Measurements from ENCODE around the gene SPATA7.

DNA sequence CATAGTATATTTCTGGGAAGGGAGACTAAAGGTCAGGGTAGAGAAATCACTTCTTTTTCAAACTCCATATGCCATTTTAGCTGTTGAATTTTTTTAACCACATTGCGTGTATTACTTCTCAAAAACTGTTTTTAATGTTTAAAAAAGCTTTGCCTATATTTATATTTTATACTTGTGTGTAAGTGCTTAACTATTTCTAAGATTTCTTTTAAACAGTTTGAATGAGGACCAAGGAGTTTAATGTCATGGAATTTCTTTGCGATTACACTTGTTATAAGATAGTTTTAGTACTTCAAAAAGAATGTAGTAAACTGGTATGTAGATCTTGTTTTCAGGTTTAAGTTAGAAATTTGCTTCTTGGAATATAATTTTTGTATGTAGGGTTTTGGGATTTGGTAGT is 7.2 kb downstream of the SPATA7 start:
- TF ChIP-seq, protein P1, sequence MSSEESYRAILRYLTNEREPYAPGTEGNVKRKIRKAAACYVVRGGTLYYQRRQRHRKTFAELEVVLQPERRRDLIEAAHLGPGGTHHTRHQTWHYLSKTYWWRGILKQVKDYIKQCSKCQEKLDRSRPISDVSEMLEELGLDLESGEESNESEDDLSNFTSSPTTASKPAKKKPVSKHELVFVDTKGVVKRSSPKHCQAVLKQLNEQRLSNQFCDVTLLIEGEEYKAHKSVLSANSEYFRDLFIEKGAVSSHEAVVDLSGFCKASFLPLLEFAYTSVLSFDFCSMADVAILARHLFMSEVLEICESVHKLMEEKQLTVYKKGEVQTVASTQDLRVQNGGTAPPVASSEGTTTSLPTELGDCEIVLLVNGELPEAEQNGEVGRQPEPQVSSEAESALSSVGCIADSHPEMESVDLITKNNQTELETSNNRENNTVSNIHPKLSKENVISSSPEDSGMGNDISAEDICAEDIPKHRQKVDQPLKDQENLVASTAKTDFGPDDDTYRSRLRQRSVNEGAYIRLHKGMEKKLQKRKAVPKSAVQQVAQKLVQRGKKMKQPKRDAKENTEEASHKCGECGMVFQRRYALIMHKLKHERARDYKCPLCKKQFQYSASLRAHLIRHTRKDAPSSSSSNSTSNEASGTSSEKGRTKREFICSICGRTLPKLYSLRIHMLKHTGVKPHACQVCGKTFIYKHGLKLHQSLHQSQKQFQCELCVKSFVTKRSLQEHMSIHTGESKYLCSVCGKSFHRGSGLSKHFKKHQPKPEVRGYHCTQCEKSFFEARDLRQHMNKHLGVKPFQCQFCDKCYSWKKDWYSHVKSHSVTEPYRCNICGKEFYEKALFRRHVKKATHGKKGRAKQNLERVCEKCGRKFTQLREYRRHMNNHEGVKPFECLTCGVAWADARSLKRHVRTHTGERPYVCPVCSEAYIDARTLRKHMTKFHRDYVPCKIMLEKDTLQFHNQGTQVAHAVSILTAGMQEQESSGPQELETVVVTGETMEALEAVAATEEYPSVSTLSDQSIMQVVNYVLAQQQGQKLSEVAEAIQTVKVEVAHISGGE (CRISPR knock-in tag; IDR thresholded peaks at IDR 0.05) = no peak
- TF ChIP-seq, protein P2, sequence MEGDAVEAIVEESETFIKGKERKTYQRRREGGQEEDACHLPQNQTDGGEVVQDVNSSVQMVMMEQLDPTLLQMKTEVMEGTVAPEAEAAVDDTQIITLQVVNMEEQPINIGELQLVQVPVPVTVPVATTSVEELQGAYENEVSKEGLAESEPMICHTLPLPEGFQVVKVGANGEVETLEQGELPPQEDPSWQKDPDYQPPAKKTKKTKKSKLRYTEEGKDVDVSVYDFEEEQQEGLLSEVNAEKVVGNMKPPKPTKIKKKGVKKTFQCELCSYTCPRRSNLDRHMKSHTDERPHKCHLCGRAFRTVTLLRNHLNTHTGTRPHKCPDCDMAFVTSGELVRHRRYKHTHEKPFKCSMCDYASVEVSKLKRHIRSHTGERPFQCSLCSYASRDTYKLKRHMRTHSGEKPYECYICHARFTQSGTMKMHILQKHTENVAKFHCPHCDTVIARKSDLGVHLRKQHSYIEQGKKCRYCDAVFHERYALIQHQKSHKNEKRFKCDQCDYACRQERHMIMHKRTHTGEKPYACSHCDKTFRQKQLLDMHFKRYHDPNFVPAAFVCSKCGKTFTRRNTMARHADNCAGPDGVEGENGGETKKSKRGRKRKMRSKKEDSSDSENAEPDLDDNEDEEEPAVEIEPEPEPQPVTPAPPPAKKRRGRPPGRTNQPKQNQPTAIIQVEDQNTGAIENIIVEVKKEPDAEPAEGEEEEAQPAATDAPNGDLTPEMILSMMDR (IDR thresholded peaks at IDR 0.05 in 2 of 3, conservative IDR thresholded peaks at IDR 0.05 in 1 of 3; ENCODE audit: insufficient read depth in 2 of 3, low read depth in 1 of 3, low read length in 3 of 3) = no peak
- TF ChIP-seq CBX5 (IDR thresholded peaks at IDR 0.05; ENCODE audit: borderline replicate concordance, low read depth) (no peak), ZNF707 (CRISPR knock-in tag; conservative IDR thresholded peaks at IDR 0.05) (no peak)
